Measurements from ENCODE around the gene VCP. TPM values are rescaled to one million over a fixed set of nuclear protein-coding genes. Genes with fewer than 3 reads are reported as not detected.

VCP gene
- total and polyA plus RNA-seq, 2 donors (not counting 1 experiment from before 2014, with no cell fraction given) = 93.0 to 178 TPM

DNA sequence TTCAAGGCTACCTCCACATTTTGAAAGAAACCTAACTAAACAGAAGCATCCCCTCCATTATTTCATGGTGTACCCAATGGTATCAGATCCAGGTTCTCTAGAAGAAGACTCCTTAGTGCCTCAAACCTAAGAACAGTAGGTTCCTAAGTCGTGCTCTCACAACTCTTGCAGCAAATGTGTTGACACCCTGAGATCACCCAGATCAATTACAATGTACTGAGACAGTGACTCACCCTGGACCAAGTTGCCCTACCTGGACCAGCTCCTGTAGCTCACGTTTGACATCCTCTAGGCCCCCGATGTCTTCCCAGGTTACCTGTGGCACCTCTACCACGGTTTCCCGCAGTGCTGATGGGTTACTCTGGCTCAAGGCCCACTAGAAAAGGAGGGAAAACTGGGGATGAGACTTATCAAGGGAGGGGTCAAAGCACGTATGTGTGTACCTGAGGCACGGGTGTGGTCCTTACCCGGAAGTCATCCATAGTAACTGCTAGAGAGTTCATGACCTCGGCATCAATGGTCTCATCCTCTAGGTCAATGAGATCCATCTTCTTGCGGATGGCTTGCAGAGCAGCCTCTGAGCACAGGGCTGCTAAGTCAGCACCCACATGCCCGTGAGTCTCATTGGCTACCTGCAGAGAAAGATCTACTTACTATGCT lies 11.7 kb downstream of the VCP start:
- Histone ChIP-seq H3K9me3 (ENCODE audit: control extremely low read depth in 1 of 3, control insufficient read depth in 2 of 3, insufficient read depth in 1 of 3, low read length in 2 of 3) (no peaks in the 10 kb centered on the region), H3K9ac (ENCODE audit: low read length) (no peak overlapping the region), H4K20me1 (ENCODE audit: control insufficient read depth, insufficient read depth, low read length, poor library complexity, severe bottlenecking) (peaks cover 74% of the 10 kb centered on the region), H3K27ac (ENCODE audit: low read length in 2 of 2) (no peak overlapping the region), H3K79me2 (ENCODE audit: control insufficient read depth, insufficient read depth, low read length) (peaks cover 27% of the 10 kb centered on the region), H3K4me3 (ENCODE audit: control extremely low read depth in 1 of 5, extremely low read depth in 1 of 5, insufficient read depth in 1 of 5, low read depth in 2 of 5, low read length in 4 of 5) (no peak overlapping the region), H3K4me1 (ENCODE audit: control insufficient read depth in 2 of 2, insufficient read depth in 2 of 2, low read length in 2 of 2) (no peaks in the 10 kb centered on the region), H3K27me3 (replicated peaks in 1 of 4; ENCODE audit: control extremely low read depth in 1 of 4, control insufficient read depth in 3 of 4, insufficient read depth in 4 of 4, low read length in 3 of 4) (no peaks in the 10 kb centered on the region), H2AFZ (ENCODE audit: insufficient read depth, low read depth, low read length, poor library complexity, severe bottlenecking) (no peak overlapping the region), H3K36me3 (replicated peaks in 1 of 2; ENCODE audit: control extremely low read depth in 1 of 2, control insufficient read depth in 1 of 2, extremely low read depth in 1 of 2, insufficient read depth in 2 of 2, low read length in 1 of 2) (peaks cover 26 to 97% of the 10 kb centered on the region in 2 experiments), H3K4me2 (replicated peaks; ENCODE audit: low read depth, low read length, poor library complexity, severe bottlenecking) (no peak overlapping the region)
- ChIA-PET CTCF (interaction anchor here (2.2 kb wide), 1 partner anchor 9 kb away, joined by 8 read pairs; no protein-coding TSS in a partner anchor), POLR2A (no interaction called here)
- TF ChIP-seq CTCF (IDR thresholded peaks at IDR 0.05) = no peak
- no peak for TF ChIP-seq EZH2 (IDR thresholded peaks at IDR 0.05; ENCODE audit: borderline replicate concordance, insufficient read depth, low read depth, low read length, poor library complexity, severe bottlenecking)
- Mint-ChIP-seq H3K4me1 (no peaks in the 10 kb centered on the region), H3K27me3 (no peaks in the 10 kb centered on the region), H3K4me3 (no peak overlapping the region), H3K9me3 (ENCODE audit: insufficient read depth) (no peaks in the 10 kb centered on the region), H3K27ac (no peak overlapping the region)
- ATAC-seq (ENCODE audit: low read depth) (no peak), DNase-seq (no peak)
- 97% methylated on average over 11 of the region's 11 CpGs for WGBS (ENCODE audit: insufficient coverage)
- intact Hi-C loops (cut with micrococcal nuclease) = no loop called here

- H3K27ac Mint-ChIP-seq = no peak overlapping the region
Observed at GRCh38 chr9:35059438-35059837, 13.0 kb downstream of the VCP start.

More at GRCh38 chr9:35059438-35059837, 13.0 kb downstream of the VCP start:
- ChIA-PET POLR2A (no interaction called here), CTCF (interaction anchor here (2.0 kb wide), 1 partner anchor 12 kb away, joined by 5 read pairs; no protein-coding TSS in a partner anchor)
- H3K36me3 ChIP-seq (replicated peaks in 1 of 2; ENCODE audit: control extremely low read depth in 1 of 2, control insufficient read depth in 1 of 2, extremely low read depth in 1 of 2, insufficient read depth in 2 of 2, low read length in 1 of 2) = peaks cover 25 to 96% of the 10 kb centered on the region in 2 experiments
- no peaks in the 10 kb centered on the region for H3K27me3 ChIP-seq (replicated peaks in 1 of 4; ENCODE audit: control extremely low read depth in 1 of 4, control insufficient read depth in 3 of 4, insufficient read depth in 4 of 4, low read length in 3 of 4)
- TF ChIP-seq CTCF (IDR thresholded peaks at IDR 0.05) = no peak
- TF ChIP-seq EZH2 (IDR thresholded peaks at IDR 0.05; ENCODE audit: borderline replicate concordance, insufficient read depth, low read depth, low read length, poor library complexity, severe bottlenecking) = no peak
- 92% methylated on average over 7 of the region's 10 CpGs for WGBS (ENCODE audit: insufficient coverage)
- no peak for ATAC-seq (ENCODE audit: low read depth)
- H3K79me2 ChIP-seq (ENCODE audit: control insufficient read depth, insufficient read depth, low read length) = peaks cover 17% of the 10 kb centered on the region
- H3K9me3 ChIP-seq (ENCODE audit: control extremely low read depth in 1 of 3, control insufficient read depth in 2 of 3, insufficient read depth in 1 of 3, low read length in 2 of 3) = no peaks in the 10 kb centered on the region
- no peaks in the 10 kb centered on the region for H3K27me3 Mint-ChIP-seq
- peaks cover 61% of the 10 kb centered on the region for H4K20me1 ChIP-seq (ENCODE audit: control insufficient read depth, insufficient read depth, low read length, poor library complexity, severe bottlenecking)
- H3K4me1 ChIP-seq (ENCODE audit: control insufficient read depth in 2 of 2, insufficient read depth in 2 of 2, low read length in 2 of 2) = no peaks in the 10 kb centered on the region
- H3K4me1 Mint-ChIP-seq = no peaks in the 10 kb centered on the region
- no peak for DNase-seq
- H3K9me3 Mint-ChIP-seq (ENCODE audit: insufficient read depth) = no peaks in the 10 kb centered on the region
- no peak overlapping the region for H3K4me3 Mint-ChIP-seq
- no peak overlapping the region for H3K27ac ChIP-seq (ENCODE audit: low read length in 2 of 2)
- intact Hi-C loops (cut with micrococcal nuclease) = no loop called here
- no peak overlapping the region for H3K4me2 ChIP-seq (replicated peaks; ENCODE audit: low read depth, low read length, poor library complexity, severe bottlenecking)
- H3K4me3 ChIP-seq (ENCODE audit: control extremely low read depth in 1 of 5, extremely low read depth in 1 of 5, insufficient read depth in 1 of 5, low read depth in 2 of 5, low read length in 4 of 5) = no peak overlapping the region
- H2AFZ ChIP-seq (ENCODE audit: insufficient read depth, low read depth, low read length, poor library complexity, severe bottlenecking) = no peak overlapping the region
- no peak overlapping the region for H3K9ac ChIP-seq (ENCODE audit: low read length)
